GM12873 (cell line): ENCODE data around the gene METTL2B.

Experiments used
- CTCF ChIP-seq: IDR thresholded peaks from 2 replicates; pipeline ENCODE4 v1.5.1; 2012; ENCODE audit warnings: low read depth, mild to moderate bottlenecking, moderate library complexity, low read length, control low read depth; ENCODE audit not compliant: insufficient read depth; ENCODE audit errors: missing control alignments

The METTL2B gene

DNA sequence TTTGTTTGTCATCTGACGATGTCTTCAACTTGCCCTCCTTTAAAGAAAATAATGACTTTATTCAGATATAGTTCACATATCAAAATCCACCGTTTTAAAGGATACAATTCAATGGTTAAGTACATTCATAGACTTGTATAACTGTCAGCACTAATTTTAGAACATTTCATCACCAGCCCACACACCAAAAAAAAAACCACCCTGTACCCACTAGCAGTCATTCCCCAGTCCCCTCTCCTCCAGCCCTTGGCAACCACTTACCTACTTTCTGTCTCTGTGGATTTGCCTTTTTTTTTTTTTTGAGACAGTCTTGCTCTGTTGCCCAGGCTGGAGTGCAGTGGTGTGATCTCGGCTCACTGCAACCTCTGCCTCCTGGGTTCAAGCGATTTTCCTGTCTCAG lies 26.1 kb upstream of the METTL2B start:
- TF ChIP-seq CTCF: no peak

DNA sequence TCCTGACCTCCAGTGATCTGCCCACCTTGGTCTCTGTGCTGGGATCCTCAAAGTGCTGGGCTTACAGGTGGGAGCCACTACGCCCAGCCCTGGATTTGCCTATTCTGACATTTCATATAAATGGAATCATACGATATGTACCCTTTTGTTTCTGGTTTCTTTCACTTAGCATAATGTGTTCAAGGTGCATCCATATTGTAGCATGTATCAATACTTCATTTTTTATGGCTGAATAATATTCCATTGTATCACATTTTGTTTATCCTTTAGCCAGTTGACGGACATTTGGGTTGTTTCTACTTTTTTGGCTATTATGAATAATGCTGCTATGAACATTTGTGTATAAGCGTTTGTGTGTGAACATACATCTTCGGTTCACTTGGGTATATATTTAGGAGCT lies 25.6 kb upstream of the METTL2B start:
- TF ChIP-seq CTCF: no peak

DNA sequence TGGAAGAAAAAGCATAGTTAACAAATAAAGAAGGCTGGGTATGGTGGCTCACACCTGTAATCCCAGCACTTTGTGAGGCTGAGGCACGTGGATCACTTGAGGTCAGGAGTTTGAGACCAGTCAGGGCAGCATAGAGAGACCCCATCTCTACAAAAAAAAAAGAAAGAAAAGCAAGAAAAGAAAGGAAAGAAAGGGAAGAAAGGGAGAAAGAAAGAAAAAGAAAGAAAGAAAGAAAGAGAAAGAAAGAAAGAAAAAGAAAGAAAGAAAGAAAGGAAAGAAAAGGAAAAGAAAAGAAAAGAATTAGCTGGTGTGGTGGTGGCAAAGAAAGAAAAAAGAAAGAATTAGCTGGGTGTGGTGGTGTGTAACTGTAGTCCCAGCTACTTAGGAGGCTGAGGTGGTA lies 24.0 kb upstream of the METTL2B start:
- no peak for TF ChIP-seq CTCF

GRCh38 chr7:128453836-128454804 lies 22.4 kb upstream of the METTL2B start:
- TF ChIP-seq CTCF: no peak

DNA sequence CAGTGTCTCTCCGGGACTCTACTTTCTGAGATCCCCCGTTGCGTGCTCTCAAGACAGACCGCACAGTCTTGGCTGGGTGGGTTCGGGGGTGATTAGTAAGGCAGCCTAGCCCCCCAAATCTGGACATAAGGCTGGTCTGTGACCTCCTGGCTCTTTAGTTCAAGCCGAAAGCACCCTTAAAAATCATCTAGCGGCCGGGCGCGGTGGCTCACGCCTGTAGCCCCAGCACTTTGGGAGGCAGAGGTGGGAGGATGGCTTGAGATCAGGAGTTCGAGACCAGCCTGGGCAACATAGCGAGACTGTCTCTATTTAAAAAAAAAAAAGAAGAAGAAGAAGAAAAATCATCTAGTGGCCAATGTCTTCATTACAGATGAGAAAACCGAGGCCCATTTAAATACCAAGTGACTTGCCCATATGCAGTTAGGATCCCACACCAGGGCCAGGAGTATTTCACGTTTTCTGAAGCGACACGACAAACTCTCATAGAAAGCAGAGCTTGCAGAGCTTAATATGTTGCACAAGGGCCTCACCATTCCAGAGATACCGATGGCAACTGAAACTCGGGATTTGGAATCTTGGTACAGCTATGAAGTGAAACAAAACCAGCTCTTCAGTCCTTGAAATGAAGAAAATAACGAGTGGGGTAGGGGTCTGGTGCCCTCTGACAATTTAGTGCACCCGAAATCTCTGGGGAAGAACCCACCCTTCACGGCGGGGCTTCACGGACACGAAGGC lies 21.6 kb upstream of the METTL2B start:
- TF ChIP-seq CTCF: peak; percentile 22

- TF ChIP-seq CTCF: no peak
Measured at GRCh38 chr7:128455543-128456254, 20.8 kb upstream of the METTL2B start, which contains the start of gene HILPDA. TSS of gene HILPDA (plus strand) at chr7:128455878. CDS start at chr7:128457269, 1,391 bp downstream.

- TF ChIP-seq CTCF: no peak
Measured at GRCh38 chr7:128456255-128456725, 20.3 kb upstream of the METTL2B start.
